SJCRH30 (cell line): ENCODE data around the gene IGHMBP2. TPM values are rescaled to one million over a fixed set of nuclear protein-coding genes. Genes with fewer than 3 reads are reported as not detected.

Experiments
- DNase-seq, 2 experiments: peaks; one replicate each; pipeline ENCODE4 v3.0.0-alpha.2; 2015 to 2020
- H3K27ac ChIP-seq: fragments of 250-450 bp; sonication (Bioruptor Pico); 2 replicates; pipeline ENCODE4 v1.5.1; 2020; ENCODE audit warnings: mild to moderate bottlenecking, moderate library complexity
- H3K27me3 ChIP-seq: fragments of 250-450 bp; sonication (Bioruptor Pico); 2 replicates; pipeline ENCODE4 v1.5.1; 2020; ENCODE audit warnings: mild to moderate bottlenecking, moderate library complexity
- H3K36me3 ChIP-seq: fragments of 250-450 bp; sonication (Bioruptor Pico); 2 replicates; pipeline ENCODE4 v1.5.1; 2020; ENCODE audit warnings: mild to moderate bottlenecking, moderate library complexity
- H3K4me1 ChIP-seq: fragments of 250-450 bp; sonication (Bioruptor Pico); 2 replicates; pipeline ENCODE4 v1.5.1; 2020; ENCODE audit warnings: mild to moderate bottlenecking, moderate library complexity
- H3K4me3 ChIP-seq: fragments of 250-450 bp; sonication (Bioruptor Pico); 2 replicates; pipeline ENCODE4 v1.5.1; 2020; ENCODE audit warnings: mild to moderate bottlenecking, moderate library complexity
- H3K9me3 ChIP-seq: fragments of 250-450 bp; sonication (Bioruptor Pico); replicated peaks from 2 replicates; pipeline ENCODE4 v1.5.1; 2020; ENCODE audit warnings: mild to moderate bottlenecking, moderate library complexity
- total RNA-seq: library from RNA; depleted of rRNA; stranded (reverse); fragments of >200 nt; shearing (Covaris generic); gene quantifications from 2 replicates; pipeline ENCODE4 v1.2.3, GENCODE V29; 2014

The IGHMBP2 gene
- total RNA-seq, 1 experiment from 2014 or later: 11.1 TPM

GRCh38 chr11:68950270-68950669 lies 46.6 kb downstream of the IGHMBP2 start:
- Histone ChIP-seq H3K27me3 (no peaks in the 10 kb centered on the region), H3K4me1 (no peaks in the 10 kb centered on the region), H3K36me3 (no peaks in the 10 kb centered on the region), H3K4me3 (no peak overlapping the region), H3K9me3 (no peaks in the 10 kb centered on the region), H3K27ac (no peak overlapping the region)
- DNase-seq: peak in 1 of 2 experiments; percentile 25

- H3K4me3 ChIP-seq: no peak overlapping the region
- H3K27me3 ChIP-seq: no peaks in the 10 kb centered on the region
- no peaks in the 10 kb centered on the region for H3K9me3 ChIP-seq
- H3K27ac ChIP-seq: no peak overlapping the region
- DNase-seq: no peak
- no peaks in the 10 kb centered on the region for H3K36me3 ChIP-seq
- no peaks in the 10 kb centered on the region for H3K4me1 ChIP-seq
Observed at GRCh38 chr11:68950762-68951161, 47.1 kb downstream of the IGHMBP2 start.

GRCh38 chr11:68954836-68955606 lies 51.3 kb downstream of the IGHMBP2 start:
- H3K27me3 ChIP-seq: no peaks in the 10 kb centered on the region
- H3K27ac ChIP-seq: no peak overlapping the region
- H3K36me3 ChIP-seq: no peaks in the 10 kb centered on the region
- no peak for DNase-seq
- no peaks in the 10 kb centered on the region for H3K9me3 ChIP-seq
- no peaks in the 10 kb centered on the region for H3K4me1 ChIP-seq
- no peak overlapping the region for H3K4me3 ChIP-seq

- no peak for DNase-seq
- H3K27ac ChIP-seq: no peak overlapping the region
- no peak overlapping the region for H3K4me3 ChIP-seq
Observed at GRCh38 chr11:68955607-68955958, 51.9 kb downstream of the IGHMBP2 start.

DNA sequence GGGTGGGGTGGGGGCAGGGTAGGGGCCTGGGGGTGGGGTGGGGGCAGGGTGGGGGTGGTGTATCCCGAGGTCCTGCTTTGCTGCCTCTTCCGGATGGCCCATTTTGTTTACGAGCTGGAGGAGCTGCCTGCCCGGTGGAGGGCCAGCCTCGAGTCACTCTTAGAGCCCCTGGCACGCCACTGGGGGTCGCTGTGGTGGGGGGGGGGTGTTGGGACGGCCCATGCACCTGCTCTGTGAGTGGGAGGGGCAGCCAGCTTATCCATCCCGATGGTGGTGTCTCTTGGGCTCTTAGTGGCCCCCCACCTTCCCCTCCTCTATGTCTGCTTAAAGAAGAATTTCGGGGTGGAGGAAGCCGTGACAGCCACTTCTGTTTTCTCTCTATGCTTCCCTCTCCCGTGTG lies 52.5 kb downstream of the IGHMBP2 start:
- no peaks in the 10 kb centered on the region for H3K27me3 ChIP-seq
- no peaks in the 10 kb centered on the region for H3K4me1 ChIP-seq
- no peaks in the 10 kb centered on the region for H3K36me3 ChIP-seq
- H3K9me3 ChIP-seq: no peaks in the 10 kb centered on the region
- no peak overlapping the region for H3K4me3 ChIP-seq
- H3K27ac ChIP-seq: no peak overlapping the region
- DNase-seq: peak in 1 of 2 experiments; percentile 19

More at GRCh38 chr11:68955607-68955958, 51.9 kb downstream of the IGHMBP2 start:
- H3K27me3 ChIP-seq: no peaks in the 10 kb centered on the region
- H3K9me3 ChIP-seq: no peaks in the 10 kb centered on the region
- H3K36me3 ChIP-seq: no peaks in the 10 kb centered on the region
- H3K4me1 ChIP-seq: no peaks in the 10 kb centered on the region

- DNase-seq: no peak
- Histone ChIP-seq H3K27me3 (no peaks in the 10 kb centered on the region), H3K36me3 (no peaks in the 10 kb centered on the region), H3K4me1 (no peaks in the 10 kb centered on the region), H3K9me3 (no peaks in the 10 kb centered on the region), H3K4me3 (no peak overlapping the region), H3K27ac (no peak overlapping the region)
Observed at GRCh38 chr11:68956547-68957254, 53.0 kb downstream of the IGHMBP2 start.

GRCh38 chr11:68958211-68958610 lies 54.5 kb downstream of the IGHMBP2 start:
- Histone ChIP-seq H3K9me3 (no peaks in the 10 kb centered on the region), H3K4me1 (no peaks in the 10 kb centered on the region), H3K27me3 (no peaks in the 10 kb centered on the region), H3K27ac (no peak overlapping the region), H3K36me3 (no peaks in the 10 kb centered on the region), H3K4me3 (no peak overlapping the region)
- DNase-seq: no peak

DNA sequence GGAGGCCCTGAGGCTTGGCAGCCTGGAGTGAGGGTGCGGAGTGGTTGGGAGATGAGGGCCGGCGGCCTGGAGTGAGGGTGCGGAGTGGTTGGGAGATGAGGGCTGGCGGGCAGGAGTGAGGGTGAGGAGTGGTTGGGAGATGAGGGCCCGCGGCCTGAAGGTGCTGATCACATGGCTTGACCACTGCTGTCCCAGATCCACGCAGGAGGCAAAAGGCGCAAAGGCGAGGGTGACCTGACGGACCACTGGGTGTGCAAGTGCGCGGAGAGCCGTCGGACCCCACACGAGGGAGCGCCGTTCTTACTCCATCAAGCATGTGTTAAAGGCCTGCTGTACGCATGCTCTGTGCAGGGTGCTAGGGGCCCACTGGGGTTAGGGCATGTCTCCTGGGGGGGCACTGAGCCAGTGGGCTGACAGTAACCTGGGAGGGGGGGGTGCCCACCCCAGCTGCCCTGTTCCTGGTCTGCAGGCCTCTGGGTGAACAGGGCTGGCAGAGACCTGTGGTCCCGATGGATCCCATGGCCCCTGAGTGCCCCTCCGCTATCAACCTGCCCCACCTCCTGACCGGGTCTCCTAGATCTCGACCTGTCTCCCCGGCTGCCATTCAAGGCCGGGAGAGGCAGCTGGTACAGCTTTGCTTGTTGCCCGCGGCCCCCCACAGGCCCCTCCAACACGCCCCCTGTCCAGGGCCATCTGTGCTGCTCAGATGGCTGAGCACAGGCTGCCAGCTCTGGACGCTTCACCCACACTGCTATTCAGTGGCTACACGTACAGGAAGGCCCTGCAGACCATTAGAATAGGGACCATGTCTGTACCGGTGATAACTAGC lies 56.0 kb downstream of the IGHMBP2 start:
- Histone ChIP-seq H3K27me3 (no peaks in the 10 kb centered on the region), H3K36me3 (no peaks in the 10 kb centered on the region), H3K27ac (no peak overlapping the region), H3K4me3 (no peak overlapping the region), H3K4me1 (no peaks in the 10 kb centered on the region), H3K9me3 (no peaks in the 10 kb centered on the region)
- DNase-seq: no peak

GRCh38 chr11:68960294-68961071 lies 56.8 kb downstream of the IGHMBP2 start:
- Histone ChIP-seq H3K4me3 (no peak overlapping the region), H3K27ac (no peak overlapping the region)
- DNase-seq: no peak

GRCh38 chr11:68961245-68961644 lies 57.6 kb downstream of the IGHMBP2 start:
- H3K4me3 ChIP-seq: no peak overlapping the region
- H3K27me3 ChIP-seq: no peaks in the 10 kb centered on the region
- no peak for DNase-seq
- H3K36me3 ChIP-seq: no peaks in the 10 kb centered on the region
- no peaks in the 10 kb centered on the region; the same call in 1 of the 2 replicates for H3K4me1 ChIP-seq
- no peak overlapping the region for H3K27ac ChIP-seq
- no peaks in the 10 kb centered on the region for H3K9me3 ChIP-seq

More at GRCh38 chr11:68960294-68961071, 56.8 kb downstream of the IGHMBP2 start:
- no peaks in the 10 kb centered on the region for H3K36me3 ChIP-seq
- no peaks in the 10 kb centered on the region for H3K9me3 ChIP-seq
- H3K27me3 ChIP-seq: no peaks in the 10 kb centered on the region
- H3K4me1 ChIP-seq: no peaks in the 10 kb centered on the region

DNA sequence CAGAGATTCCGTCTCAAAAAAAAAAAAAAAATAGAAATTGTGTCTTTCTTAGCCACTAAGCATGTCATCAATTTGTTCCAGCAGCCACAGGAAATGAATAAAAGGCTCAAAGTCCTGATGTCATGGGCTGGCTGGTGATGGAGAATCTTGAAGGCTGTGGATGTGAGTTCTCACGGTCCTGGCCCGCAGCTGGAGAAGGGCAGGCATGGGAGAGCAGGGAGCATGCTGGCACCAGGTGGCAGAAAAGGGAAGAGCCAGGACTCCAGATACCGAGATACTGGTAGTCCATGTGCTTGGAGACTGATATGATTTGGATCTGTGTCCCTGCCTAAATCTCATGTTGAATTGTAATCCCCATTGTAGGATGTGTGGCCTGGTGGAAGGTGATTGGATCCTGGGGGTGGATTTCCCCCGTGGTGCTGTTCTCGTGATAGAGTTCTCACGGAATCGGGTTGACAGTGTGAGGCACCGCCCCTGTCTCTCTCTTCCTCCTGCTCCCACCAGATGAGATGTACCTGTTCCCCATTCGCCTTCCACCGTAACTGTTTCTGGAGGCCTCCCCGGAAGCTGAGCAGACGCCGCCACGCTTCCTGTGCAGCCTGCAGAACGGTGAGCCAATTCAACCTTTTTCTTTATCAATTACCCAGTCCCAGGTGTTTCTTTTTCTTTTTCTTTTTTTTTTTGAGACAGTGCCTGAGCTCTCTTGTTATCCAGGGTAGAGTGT lies 59.0 kb downstream of the IGHMBP2 start:
- DNase-seq: peak in 1 of 2 experiments; percentile 42
- Histone ChIP-seq H3K4me1 (no peaks in the 10 kb centered on the region; the same call in 1 of the 2 replicates), H3K27ac (no peak overlapping the region)

DNA sequence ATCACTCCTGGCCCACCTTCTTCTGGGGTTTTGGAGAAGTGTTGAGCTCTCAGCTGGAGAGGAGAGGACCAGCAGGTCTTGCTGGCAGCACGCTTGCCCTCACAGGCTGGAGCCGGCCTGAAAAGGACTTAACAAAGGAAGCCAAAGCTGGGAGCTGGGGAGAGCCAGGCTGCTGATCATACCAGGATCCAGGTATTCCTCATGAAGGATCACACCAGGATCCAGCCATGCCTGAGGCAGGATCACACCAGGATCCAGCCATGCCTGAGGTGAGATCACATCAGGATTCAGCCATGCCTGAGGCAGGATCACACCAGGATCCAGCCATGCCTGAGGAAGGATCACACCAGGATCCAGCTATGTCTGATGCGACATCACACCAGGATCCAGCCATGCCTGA lies 60.1 kb downstream of the IGHMBP2 start:
- H3K36me3 ChIP-seq: no peaks in the 10 kb centered on the region
- no peaks in the 10 kb centered on the region for H3K9me3 ChIP-seq
- no peaks in the 10 kb centered on the region; the same call in 1 of the 2 replicates for H3K4me1 ChIP-seq
- no peak for DNase-seq
- no peaks in the 10 kb centered on the region for H3K27me3 ChIP-seq
- H3K27ac ChIP-seq: no peak overlapping the region
- H3K4me3 ChIP-seq: no peak overlapping the region

More for the DNA sequence above, 59.0 kb downstream of the IGHMBP2 start:
- Histone ChIP-seq H3K9me3 (no peaks in the 10 kb centered on the region), H3K36me3 (no peaks in the 10 kb centered on the region), H3K27me3 (no peaks in the 10 kb centered on the region), H3K4me3 (no peak overlapping the region)

DNA sequence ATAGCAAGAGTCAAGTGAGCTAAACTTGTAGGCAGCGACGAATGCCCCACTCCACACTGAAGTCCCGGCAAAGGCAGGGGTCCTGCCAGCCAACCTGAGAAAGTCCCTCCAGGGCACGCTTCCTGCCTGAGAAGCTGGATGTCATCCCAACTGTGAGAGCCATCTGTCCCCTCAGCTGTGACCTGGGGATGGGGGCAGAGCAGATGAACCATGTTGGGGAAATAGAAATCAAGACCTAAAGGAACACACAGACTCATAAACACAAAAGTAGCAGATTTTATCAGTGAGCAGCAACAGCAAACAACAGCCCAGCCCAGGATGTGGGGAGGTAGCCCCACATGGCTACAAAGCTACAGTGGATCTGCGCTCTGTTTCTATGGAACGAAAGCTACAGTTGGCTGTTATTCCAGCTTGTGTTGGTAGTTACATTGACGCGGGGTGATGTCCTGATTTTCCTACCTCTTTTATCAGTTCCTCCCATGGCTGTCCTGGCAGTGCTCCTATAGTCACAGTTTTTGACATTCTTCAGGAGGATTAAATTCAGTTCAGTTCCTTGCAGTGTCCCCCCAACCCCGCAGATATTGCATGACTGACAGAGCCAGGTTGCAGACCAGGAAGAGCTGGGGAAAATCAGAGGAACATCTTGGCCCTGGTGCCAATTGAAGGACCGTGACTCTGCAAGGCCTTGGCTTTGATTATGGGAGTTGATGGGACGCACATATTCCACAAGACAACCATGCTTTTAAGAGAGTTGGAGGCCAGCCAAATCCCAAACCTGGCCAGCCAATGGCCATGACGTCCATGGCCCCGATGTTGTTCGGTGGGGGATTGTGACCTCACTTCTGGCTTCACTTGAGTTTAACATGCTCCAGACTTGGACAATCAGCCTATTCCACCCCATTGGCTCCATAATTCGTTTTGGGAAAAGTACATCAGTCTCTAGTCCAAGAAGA lies 62.5 kb downstream of the IGHMBP2 start:
- peak; percentile 24 to 45 for DNase-seq
- no peak overlapping the region for H3K4me3 ChIP-seq
- H3K27ac ChIP-seq: no peak overlapping the region
- no peaks in the 10 kb centered on the region for H3K27me3 ChIP-seq
- no peaks in the 10 kb centered on the region; the same call in 1 of the 2 replicates for H3K4me1 ChIP-seq
- no peaks in the 10 kb centered on the region for H3K36me3 ChIP-seq
- H3K9me3 ChIP-seq: no peaks in the 10 kb centered on the region
